Measurements from ENCODE around the gene MAFG.

Gene MAFG

GRCh38 chr17:81940538-81941483 lies 13.3 kb upstream of the MAFG start:
- no peak overlapping the region for H3K27ac ChIP-seq
- DNase-seq (ENCODE audit: low read depth, low spot score): no peak

- no peak for DNase-seq (ENCODE audit: low read depth, low spot score)
- no peak overlapping the region for H3K27ac ChIP-seq
Measured at GRCh38 chr17:81939881-81940385, 12.4 kb upstream of the MAFG start.

GRCh38 chr17:81939218-81939617 lies 11.7 kb upstream of the MAFG start:
- no peak overlapping the region for H3K27ac ChIP-seq
- DNase-seq (ENCODE audit: low read depth, low spot score): no peak

GRCh38 chr17:81935709-81936084 lies 8.2 kb upstream of the MAFG start:
- no peak overlapping the region for H3K27ac ChIP-seq
- DNase-seq (ENCODE audit: low read depth, low spot score): no peak

GRCh38 chr17:81934850-81935708 lies 7.5 kb upstream of the MAFG start:
- DNase-seq (ENCODE audit: low read depth, low spot score): no peak

GRCh38 chr17:81934098-81934757 lies 6.7 kb upstream of the MAFG start:
- H3K27ac ChIP-seq: no peak overlapping the region
- DNase-seq (ENCODE audit: low read depth, low spot score): no peak

More at GRCh38 chr17:81934850-81935708, 7.5 kb upstream of the MAFG start:
- H3K27ac ChIP-seq: no peak overlapping the region

GRCh38 chr17:81933178-81933699 lies 5.7 kb upstream of the MAFG start:
- DNase-seq (ENCODE audit: low read depth, low spot score): no peak
- no peak overlapping the region for H3K27ac ChIP-seq

- DNase-seq (ENCODE audit: low read depth, low spot score): no peak
- no peak overlapping the region for H3K27ac ChIP-seq
Measured at GRCh38 chr17:81932333-81932983, 4.9 kb upstream of the MAFG start.

- no peak overlapping the region for H3K27ac ChIP-seq
- DNase-seq (ENCODE audit: low read depth, low spot score): no peak
Measured at GRCh38 chr17:81931557-81932332, 4.2 kb upstream of the MAFG start.

- no peak overlapping the region for H3K27ac ChIP-seq
- no peak for DNase-seq (ENCODE audit: low read depth, low spot score)
Measured at GRCh38 chr17:81931189-81931556, 3.6 kb upstream of the MAFG start.

- no peak overlapping the region for H3K27ac ChIP-seq
- no peak for DNase-seq (ENCODE audit: low read depth, low spot score)
Measured at GRCh38 chr17:81930142-81931125, 2.9 kb upstream of the MAFG start.

GRCh38 chr17:81929253-81930141 lies 2.0 kb upstream of the MAFG start:
- DNase-seq (ENCODE audit: low read depth, low spot score): no peak
- no peak overlapping the region for H3K27ac ChIP-seq

- no peak for DNase-seq (ENCODE audit: low read depth, low spot score)
- H3K27ac ChIP-seq: no peak overlapping the region
Measured at GRCh38 chr17:81928544-81929252, 1.2 kb upstream of the MAFG start.

GRCh38 chr17:81927152-81927652 lies 333 bp downstream of the MAFG start:
- H3K27ac ChIP-seq: peak overlapping the region; percentile 89
- no peak for DNase-seq (ENCODE audit: low read depth, low spot score)

- DNase-seq (ENCODE audit: low read depth, low spot score): no peak
- H3K27ac ChIP-seq: peak overlapping the region; percentile 89
Measured at GRCh38 chr17:81926451-81927151, 934 bp downstream of the MAFG start.

Measured in epithelial cell of prostate (primary cell).